ENCODE data around the gene IMMP2L.

GRCh38 chr7:111475959-111476358, 86.3 kb downstream of the IMMP2L start:
- TF ChIP-seq CTCF (IDR thresholded peaks at IDR 0.05), result no peak
- TF ChIP-seq JUNB (IDR thresholded peaks at IDR 0.05), result no peak
- TF ChIP-seq CBX2 (IDR thresholded peaks at IDR 0.05; ENCODE audit: borderline replicate concordance, low read depth), result no peak
- no peak for TF ChIP-seq POLR2A (IDR thresholded peaks at IDR 0.05; ENCODE audit: low read length)
- TF ChIP-seq, protein P1, sequence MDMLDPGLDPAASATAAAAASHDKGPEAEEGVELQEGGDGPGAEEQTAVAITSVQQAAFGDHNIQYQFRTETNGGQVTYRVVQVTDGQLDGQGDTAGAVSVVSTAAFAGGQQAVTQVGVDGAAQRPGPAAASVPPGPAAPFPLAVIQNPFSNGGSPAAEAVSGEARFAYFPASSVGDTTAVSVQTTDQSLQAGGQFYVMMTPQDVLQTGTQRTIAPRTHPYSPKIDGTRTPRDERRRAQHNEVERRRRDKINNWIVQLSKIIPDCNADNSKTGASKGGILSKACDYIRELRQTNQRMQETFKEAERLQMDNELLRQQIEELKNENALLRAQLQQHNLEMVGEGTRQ (IDR thresholded peaks at IDR 0.05), result no peak
- TF ChIP-seq FOSL2 (IDR thresholded peaks at IDR 0.05), result no peak
- TF ChIP-seq FOSL2 (CRISPR knock-in tag; IDR thresholded peaks at IDR 0.05), result no peak
- TF ChIP-seq MAZ (IDR thresholded peaks at IDR 0.05; ENCODE audit: borderline replicate concordance, low read depth, low read length), result no peak
- TF ChIP-seq EP300 (IDR thresholded peaks at IDR 0.05), result no peak
- TF ChIP-seq RCOR1 (IDR thresholded peaks at IDR 0.05; ENCODE audit: low read depth, low read length), result no peak
- TF ChIP-seq ZSCAN20 (CRISPR knock-in tag; IDR thresholded peaks at IDR 0.05), result no peak
- no peak for TF ChIP-seq MAX (IDR thresholded peaks at IDR 0.05)
- no peak for TF ChIP-seq BHLHE40 (IDR thresholded peaks at IDR 0.05; ENCODE audit: low read depth, low read length)
- no peak for TF ChIP-seq KDM1A (IDR thresholded peaks at IDR 0.05; ENCODE audit: low read depth)

All from A549 (cell line).